ENCODE measurements around the gene RAD51B. TPM values are rescaled to one million over a fixed set of nuclear protein-coding genes. Genes with fewer than 3 reads are reported as not detected.

RAD51B gene
- total RNA-seq, 4 donors from 2014 or later, result 6.2 to 39.9 (median 12.9) TPM

- no peaks in the 10 kb centered on the region for H3K27me3 ChIP-seq
- H3K4me3 ChIP-seq, result no peak overlapping the region
- 67 to 74% methylated on average over 11 to 14 of the region's 14 CpGs for WGBS, 2 donors
- H3K27ac ChIP-seq, result peak overlapping the region; percentile 60 to 75 (median 66)
- H3K9me3 ChIP-seq, result no peaks in the 10 kb centered on the region
- TF ChIP-seq POLR2A (IDR thresholded peaks at IDR 0.05), result no peak
- peak in 1 of 6 experiments; percentile 2 for TF ChIP-seq CTCF (IDR thresholded peaks at IDR 0.05)
- no peaks in the 10 kb centered on the region for H3K36me3 ChIP-seq
- H3K4me1 ChIP-seq, result peaks cover 0 to 25% (median 13%) of the 10 kb centered on the region in 3 donors
- intact Hi-C loops (cut with DNase I), result no loop called here
- DNase-seq, result no peak
Measured at GRCh38 chr14:68495101-68496039, 675.8 kb downstream of the RAD51B start.

GRCh38 chr14:68497011-68497410, 677.4 kb downstream of the RAD51B start:
- DNase-seq, result no peak
- H3K27ac ChIP-seq, result no peak overlapping the region
- 78 to 92% methylated on average over 2 of the region's 2 CpGs for WGBS, 2 donors
- no peaks in the 10 kb centered on the region for H3K36me3 ChIP-seq
- no peaks in the 10 kb centered on the region for H3K27me3 ChIP-seq
- intact Hi-C loops (cut with DNase I), result no loop called here
- H3K9me3 ChIP-seq, result no peaks in the 10 kb centered on the region
- TF ChIP-seq POLR2A (IDR thresholded peaks at IDR 0.05) (no peak), CTCF (IDR thresholded peaks at IDR 0.05) (no peak)
- H3K4me3 ChIP-seq, result no peak overlapping the region
- H3K4me1 ChIP-seq, result peaks cover 9 to 39% (median 20%) of the 10 kb centered on the region in 3 donors

- 87 to 88% methylated on average over 6 of the region's 6 CpGs for WGBS, 2 donors
- no peak for TF ChIP-seq CTCF (IDR thresholded peaks at IDR 0.05)
- TF ChIP-seq POLR2A (IDR thresholded peaks at IDR 0.05), result no peak
Measured at GRCh38 chr14:68499451-68499850, 679.9 kb downstream of the RAD51B start.

GRCh38 chr14:68501171-68501570, 681.6 kb downstream of the RAD51B start:
- Histone ChIP-seq H3K9me3 (no peaks in the 10 kb centered on the region), H3K36me3 (no peaks in the 10 kb centered on the region), H3K27me3 (no peaks in the 10 kb centered on the region), H3K4me1 (peaks cover 16 to 48% (median 18%) of the 10 kb centered on the region in 3 donors), H3K27ac (peak overlapping the region; percentile 11 to 65 (median 34)), H3K4me3 (no peak overlapping the region)
- DNase-seq, result no peak
- TF ChIP-seq POLR2A (IDR thresholded peaks at IDR 0.05) (no peak), CTCF (IDR thresholded peaks at IDR 0.05) (no peak)
- WGBS, 2 donors, result 86% methylated on average over 1 of the region's 3 CpGs; no CpG with 5 or more reads in 1 of the 2 donors
- intact Hi-C loops (cut with DNase I), result no loop called here

More at GRCh38 chr14:68499451-68499850, 679.9 kb downstream of the RAD51B start:
- intact Hi-C loops (cut with DNase I), result no loop called here
- peaks cover 12 to 51% (median 17%) of the 10 kb centered on the region in 3 donors for H3K4me1 ChIP-seq
- DNase-seq, result no peak
- H3K27ac ChIP-seq, result no peak overlapping the region
- no peak overlapping the region for H3K4me3 ChIP-seq
- H3K27me3 ChIP-seq, result no peaks in the 10 kb centered on the region
- no peaks in the 10 kb centered on the region for H3K9me3 ChIP-seq
- no peaks in the 10 kb centered on the region for H3K36me3 ChIP-seq

GRCh38 chr14:68501614-68502052, 682.1 kb downstream of the RAD51B start:
- Histone ChIP-seq H3K27me3 (no peaks in the 10 kb centered on the region), H3K9me3 (no peaks in the 10 kb centered on the region), H3K27ac (peak overlapping the region; percentile 11 to 65 (median 34)), H3K4me3 (no peak overlapping the region), H3K36me3 (no peaks in the 10 kb centered on the region), H3K4me1 (peaks cover 20 to 50% (median 23%) of the 10 kb centered on the region in 3 donors)
- no peak for TF ChIP-seq POLR2A (IDR thresholded peaks at IDR 0.05)
- no peak for TF ChIP-seq CTCF (IDR thresholded peaks at IDR 0.05)
- intact Hi-C loops (cut with DNase I), result no loop called here
- DNase-seq, result no peak
- WGBS, 2 donors, result 27 to 87% methylated on average over 3 of the region's 9 CpGs
